GM18526 (cell line): Measurements from ENCODE around the gene SRSF7.
A peak's percentile ranks its signal among the peaks of the same experiment; 100 is the strongest.

Source experiments
- POLR2A ChIP-seq: IDR thresholded peaks from 3 replicates; pipeline ENCODE4 v1.6.1; 2011; ENCODE audit not compliant: insufficient read length; ENCODE audit errors: extremely low read depth

Gene SRSF7

GRCh38 chr2:38750891-38751595 lies at the start of gene SRSF7:
Gene SRSF7 (minus strand): TSS chr2:38751361. CDS start chr2:38751256, 105 bp downstream.
- TF ChIP-seq POLR2A: peak; percentile 100

GRCh38 chr2:38797953-38798352 lies 46.8 kb upstream of the SRSF7 start:
- no peak for TF ChIP-seq POLR2A

- no peak for TF ChIP-seq POLR2A
These were observed 46.1 kb upstream of the SRSF7 start for GRCh38 chr2:38797250-38797676.

- TF ChIP-seq POLR2A: no peak
These were observed 43.2 kb upstream of the SRSF7 start for GRCh38 chr2:38794235-38794946.

- no peak for TF ChIP-seq POLR2A
These were observed 42.4 kb upstream of the SRSF7 start for GRCh38 chr2:38793511-38793910.

GRCh38 chr2:38792751-38793150 lies 41.6 kb upstream of the SRSF7 start:
- no peak for TF ChIP-seq POLR2A

- TF ChIP-seq POLR2A: no peak
These were observed 40.6 kb upstream of the SRSF7 start for GRCh38 chr2:38791744-38792143.

GRCh38 chr2:38789691-38790090 lies 38.5 kb upstream of the SRSF7 start:
- TF ChIP-seq POLR2A: no peak

- TF ChIP-seq POLR2A: no peak
These were observed 37.1 kb upstream of the SRSF7 start for GRCh38 chr2:38788306-38788705.

GRCh38 chr2:38783586-38783985 lies 32.4 kb upstream of the SRSF7 start:
- no peak for TF ChIP-seq POLR2A

- TF ChIP-seq POLR2A: no peak
These were observed 27.5 kb upstream of the SRSF7 start for GRCh38 chr2:38778687-38779082.

- no peak for TF ChIP-seq POLR2A
These were observed 25.4 kb upstream of the SRSF7 start for GRCh38 chr2:38776531-38776930.

- TF ChIP-seq POLR2A: no peak
These were observed 24.7 kb upstream of the SRSF7 start for GRCh38 chr2:38775921-38776225.

- no peak for TF ChIP-seq POLR2A
These were observed 24.1 kb upstream of the SRSF7 start for GRCh38 chr2:38775097-38775920.

GRCh38 chr2:38771632-38772031 lies 20.5 kb upstream of the SRSF7 start:
- TF ChIP-seq POLR2A: no peak

GRCh38 chr2:38765551-38765950 lies 14.4 kb upstream of the SRSF7 start:
- no peak for TF ChIP-seq POLR2A
